ENCODE data around the gene POLR3K. TPM values are rescaled to one million over a fixed set of nuclear protein-coding genes. Genes with fewer than 3 reads are reported as not detected.
"Not testable (repeated sequence)": the region's sequence is repeated elsewhere in the genome, so short reads cannot be mapped to it uniquely, and the experiment has no call there.

The POLR3K gene
- total and polyA plus RNA-seq, 2 donors (not counting 3 experiments of a cell fraction or from before 2014, with no cell fraction given): 20.6 to 33.2 TPM

DNA sequence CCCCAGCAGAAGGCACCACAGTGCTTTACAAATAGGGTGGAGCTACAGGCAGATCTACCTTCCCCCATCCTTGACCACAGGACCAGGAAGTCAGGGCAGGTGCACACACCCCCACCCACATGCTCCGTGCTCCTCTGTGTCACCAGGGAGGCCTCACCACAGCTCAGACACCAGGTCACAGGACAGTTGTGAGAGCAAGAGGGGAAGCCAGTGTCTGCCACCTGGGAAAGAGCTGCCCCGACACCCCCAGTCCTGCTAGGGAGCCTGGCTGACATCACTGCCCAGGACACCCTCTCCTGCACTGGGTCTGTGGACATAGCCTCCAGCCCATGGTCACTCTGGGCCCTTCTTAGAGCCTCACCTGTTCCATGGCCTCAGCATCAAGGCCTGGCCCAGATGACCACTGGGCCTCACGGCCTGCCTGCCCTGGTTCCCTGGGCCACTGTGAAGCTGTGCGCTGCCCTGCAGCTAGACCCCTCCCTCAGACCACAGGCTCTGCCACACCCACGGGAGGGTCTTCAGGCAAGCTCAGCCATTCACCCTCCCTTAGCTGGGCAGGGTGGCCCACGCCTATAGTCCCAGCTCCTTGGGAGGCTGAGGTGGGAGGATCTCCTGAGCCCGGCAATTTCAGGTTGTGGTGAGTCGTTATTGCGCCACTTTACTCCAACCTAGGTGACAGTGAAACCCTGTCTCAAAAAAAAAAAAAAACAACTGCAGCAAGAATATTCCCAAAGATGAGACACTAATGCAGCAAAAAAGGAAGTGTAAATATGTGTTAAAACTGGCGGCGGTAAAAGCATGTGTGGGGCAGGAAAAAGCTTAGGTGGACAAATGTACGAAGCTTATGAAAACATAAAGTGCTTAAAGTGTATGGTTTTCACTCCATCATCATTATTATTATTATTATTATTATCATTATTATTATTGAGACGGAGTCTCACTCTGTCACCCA, 14.2 kb downstream of the POLR3K start:
- Histone ChIP-seq H4K20me1 (replicated peaks; ENCODE audit: control insufficient read depth, extremely low read depth, insufficient read depth, low read length) (no peaks in the 10 kb centered on the region), H3K4me3 (replicated peaks in 1 of 3; ENCODE audit: insufficient read depth in 1 of 3, low read depth in 1 of 3, low read length in 3 of 3) (no peak overlapping the region), H3K4me2 (ENCODE audit: insufficient read depth, low read length) (no peak overlapping the region), H3K4me1 (ENCODE audit: control insufficient read depth, extremely low read depth, insufficient read depth, low read length) (no peaks in the 10 kb centered on the region), H3K9me3 (replicated peaks; ENCODE audit: control insufficient read depth, insufficient read depth, low read length) (no peaks in the 10 kb centered on the region), H3K9me1 (replicated peaks; ENCODE audit: control insufficient read depth, extremely low read depth, insufficient read depth, low read length) (no peaks in the 10 kb centered on the region), H3K79me2 (ENCODE audit: control insufficient read depth, insufficient read depth, low read length) (no peaks in the 10 kb centered on the region), H3K36me3 (ENCODE audit: control insufficient read depth in 2 of 2, extremely low read depth in 1 of 2, insufficient read depth in 2 of 2, low read length in 2 of 2) (no peaks in the 10 kb centered on the region), H3K27me3 (ENCODE audit: control insufficient read depth in 2 of 2, insufficient read depth in 2 of 2, low read length in 2 of 2) (no peaks in the 10 kb centered on the region), H3K27ac (ENCODE audit: insufficient read depth, low read depth, low read length) (no peak overlapping the region), H2AFZ (ENCODE audit: low read depth, low read length) (no peak overlapping the region), H3K9ac (replicated peaks; ENCODE audit: extremely low read depth, insufficient read depth, low read length) (no peak overlapping the region)
- no TSS peak for BruUV-seq (replicated peaks)
- no peak for TF ChIP-seq JUN (IDR thresholded peaks at IDR 0.05; ENCODE audit: borderline replicate concordance, insufficient read depth, insufficient read length, low read depth)
- TF ChIP-seq, protein P1, sequence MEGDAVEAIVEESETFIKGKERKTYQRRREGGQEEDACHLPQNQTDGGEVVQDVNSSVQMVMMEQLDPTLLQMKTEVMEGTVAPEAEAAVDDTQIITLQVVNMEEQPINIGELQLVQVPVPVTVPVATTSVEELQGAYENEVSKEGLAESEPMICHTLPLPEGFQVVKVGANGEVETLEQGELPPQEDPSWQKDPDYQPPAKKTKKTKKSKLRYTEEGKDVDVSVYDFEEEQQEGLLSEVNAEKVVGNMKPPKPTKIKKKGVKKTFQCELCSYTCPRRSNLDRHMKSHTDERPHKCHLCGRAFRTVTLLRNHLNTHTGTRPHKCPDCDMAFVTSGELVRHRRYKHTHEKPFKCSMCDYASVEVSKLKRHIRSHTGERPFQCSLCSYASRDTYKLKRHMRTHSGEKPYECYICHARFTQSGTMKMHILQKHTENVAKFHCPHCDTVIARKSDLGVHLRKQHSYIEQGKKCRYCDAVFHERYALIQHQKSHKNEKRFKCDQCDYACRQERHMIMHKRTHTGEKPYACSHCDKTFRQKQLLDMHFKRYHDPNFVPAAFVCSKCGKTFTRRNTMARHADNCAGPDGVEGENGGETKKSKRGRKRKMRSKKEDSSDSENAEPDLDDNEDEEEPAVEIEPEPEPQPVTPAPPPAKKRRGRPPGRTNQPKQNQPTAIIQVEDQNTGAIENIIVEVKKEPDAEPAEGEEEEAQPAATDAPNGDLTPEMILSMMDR (IDR thresholded peaks at IDR 0.05; ENCODE audit: extremely low read depth in 1 of 2, insufficient read depth in 1 of 2, low read depth in 1 of 2, low read length in 2 of 2): no peak
- no peak for TF ChIP-seq MYC (IDR thresholded peaks at IDR 0.05; ENCODE audit: low read depth, low read length)
- TF ChIP-seq, protein P2, sequence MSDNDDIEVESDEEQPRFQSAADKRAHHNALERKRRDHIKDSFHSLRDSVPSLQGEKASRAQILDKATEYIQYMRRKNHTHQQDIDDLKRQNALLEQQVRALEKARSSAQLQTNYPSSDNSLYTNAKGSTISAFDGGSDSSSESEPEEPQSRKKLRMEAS (IDR thresholded peaks at IDR 0.05; ENCODE audit: insufficient read depth, insufficient read length): no peak
- no peak for TF ChIP-seq FOS (IDR thresholded peaks at IDR 0.05; ENCODE audit: borderline replicate concordance, insufficient read depth, low read length)
- TF ChIP-seq GATA2 (IDR thresholded peaks at IDR 0.05; ENCODE audit: insufficient read depth, insufficient read length, low read depth, low read length): no peak
- FAIRE-seq (no peak), DNase-seq (ENCODE audit: low read depth, low spot score) (no peak)
- dilution Hi-C loops (cut with MboI; ENCODE audit: extremely low pct_ligation_motif_present, low sequenced_read_pairs): no loop called here
- ChIA-PET CTCF (no interaction called here), POLR2A (no interaction called here)
- intact Hi-C loops (cut with micrococcal nuclease): no loop called here

DNA sequence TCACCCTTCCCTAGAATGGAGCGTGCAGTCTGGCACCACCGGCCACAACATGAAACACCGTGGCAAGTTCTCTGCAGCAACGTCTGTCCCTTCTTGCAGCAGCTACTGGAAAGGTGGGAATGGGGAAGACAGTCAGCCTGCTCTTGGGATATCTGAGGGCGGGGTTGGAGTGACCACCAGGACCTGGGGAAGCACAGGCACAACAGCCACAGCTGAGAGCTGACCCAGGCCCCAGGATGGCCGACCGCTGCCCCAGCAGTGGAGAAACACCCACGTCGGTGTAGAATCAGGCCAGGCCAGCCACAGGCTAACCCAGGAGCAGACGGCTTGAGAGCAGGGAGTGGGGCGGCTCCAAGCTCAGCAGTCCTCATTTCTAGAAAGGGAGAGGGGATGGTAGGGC, 15.2 kb downstream of the POLR3K start:
- DNase-seq (ENCODE audit: low read depth, low spot score); H3K27ac ChIP-seq (ENCODE audit: insufficient read depth, low read depth, low read length); H3K9me1 ChIP-seq (replicated peaks; ENCODE audit: control insufficient read depth, extremely low read depth, insufficient read depth, low read length); FAIRE-seq; H3K79me2 ChIP-seq (ENCODE audit: control insufficient read depth, insufficient read depth, low read length); BruUV-seq (replicated peaks); dilution Hi-C loops (cut with MboI; ENCODE audit: extremely low pct_ligation_motif_present, low sequenced_read_pairs); H3K9ac ChIP-seq (replicated peaks; ENCODE audit: extremely low read depth, insufficient read depth, low read length); H3K36me3 ChIP-seq (ENCODE audit: control insufficient read depth in 2 of 2, extremely low read depth in 1 of 2, insufficient read depth in 2 of 2, low read length in 2 of 2); intact Hi-C loops (cut with micrococcal nuclease); H4K20me1 ChIP-seq (replicated peaks; ENCODE audit: control insufficient read depth, extremely low read depth, insufficient read depth, low read length); H3K27me3 ChIP-seq (ENCODE audit: control insufficient read depth in 2 of 2, insufficient read depth in 2 of 2, low read length in 2 of 2); H3K4me3 ChIP-seq (replicated peaks in 1 of 3; ENCODE audit: insufficient read depth in 1 of 3, low read depth in 1 of 3, low read length in 3 of 3); H3K4me1 ChIP-seq (ENCODE audit: control insufficient read depth, extremely low read depth, insufficient read depth, low read length); CTCF ChIA-PET; H3K4me2 ChIP-seq (ENCODE audit: insufficient read depth, low read length); POLR2A ChIA-PET; H3K9me3 ChIP-seq (replicated peaks; ENCODE audit: control insufficient read depth, insufficient read depth, low read length); H2AFZ ChIP-seq (ENCODE audit: low read depth, low read length): not testable (repeated sequence)

All from endothelial cell of umbilical vein (primary cell).